Esophagus muscularis mucosa (tissue), 4 donors: ENCODE data around the gene FAM234A. TPM values are rescaled to one million over a fixed set of nuclear protein-coding genes. Genes with fewer than 3 reads are reported as not detected.

Experiments used
- DNase-seq: peaks from one replicate; pipeline ENCODE4 v3.0.0-alpha.2; 2017; ENCODE audit errors: extremely low spot score
- H3K27ac ChIP-seq, 4 donors: fragments of 200-600 bp; sonication (generic); replicated peaks in 1 of 4; 1 replicate in 3 of 4; 2 replicates in 1 of 4; pipeline ENCODE4 v1.5.1; 2016 to 2019; ENCODE audit warnings: mild to moderate bottlenecking in 1 of 4
- H3K27me3 ChIP-seq, 4 donors: fragments of 200-600 bp; sonication (generic); one replicate each; pipeline versions ENCODE4 v1.5.1 to v1.6.0; 2016 to 2019
- H3K36me3 ChIP-seq, 4 donors: fragments of 200-600 bp; sonication (generic); one replicate each; pipeline ENCODE4 v1.5.1; 2016 to 2019
- H3K4me1 ChIP-seq, 4 donors: fragments of 200-600 bp; sonication (generic); one replicate each; pipeline ENCODE4 v1.5.1; 2016 to 2019
- H3K4me3 ChIP-seq, 4 donors: fragments of 200-600 bp; sonication (generic); 1 replicate in 2 of 4; 2 replicates in 2 of 4; pipeline ENCODE4 v1.5.1; 2016 to 2019; ENCODE audit warnings: mild to moderate bottlenecking in 4 of 4, moderate library complexity in 1 of 4
- H3K9me3 ChIP-seq, 4 donors: fragments of 200-600 bp; sonication (generic); 1 replicate in 3 of 4; 2 replicates in 1 of 4; pipeline ENCODE4 v1.5.1; 2016 to 2019
- CTCF ChIP-seq, 3 experiments: fragments of 200-600 bp in 2 of 3; fragments of 450-650 bp in 1 of 3; sonication (generic) in 2 of 3; IDR thresholded peaks; one replicate each; pipeline ENCODE4 v1.5.1; 2017 to 2019; ENCODE audit warnings: antibody characterized with exemption in 3 of 3, mild to moderate bottlenecking in 2 of 3, moderate library complexity in 1 of 3
- EP300 ChIP-seq: sonication (generic); formaldehyde crosslinking; IDR thresholded peaks from one replicate; pipeline ENCODE4 v1.6.1; 2017; ENCODE audit warnings: antibody characterized with exemption
- POLR2A ChIP-seq: fragments of 450-650 bp; IDR thresholded peaks from one replicate; pipeline ENCODE4 v1.6.1; 2017; ENCODE audit warnings: antibody characterized with exemption, moderate library complexity, mild to moderate bottlenecking, low read depth
- POLR2AphosphoS5 ChIP-seq, 2 donors: sonication (generic); formaldehyde crosslinking; IDR thresholded peaks; one replicate each; pipeline ENCODE4 v1.6.1; 2017; ENCODE audit warnings: antibody characterized with exemption in 2 of 2
- WGBS: methylation state at CpG from one replicate; pipeline ENCODE4 v1.1.5; 2018; 5-methylcytosine and 5-hydroxymethylcytosine counted together
- intact Hi-C: fragments of 100-400 bp; cut with DNase I; formaldehyde crosslinking; loops from one replicate; pipeline ENCODE4 v1.15.1; 2023
- total RNA-seq, 4 donors: library from RNA; depleted of rRNA; stranded (reverse); fragments of >200 nt; gene quantifications; one replicate each; pipeline versions ENCODE4 v1.1.0 to v1.2.1, GENCODE V29; 2016

Gene FAM234A
- total RNA-seq, 4 donors from 2014 or later, result 61.0 to 129 (median 78.1) TPM

DNA sequence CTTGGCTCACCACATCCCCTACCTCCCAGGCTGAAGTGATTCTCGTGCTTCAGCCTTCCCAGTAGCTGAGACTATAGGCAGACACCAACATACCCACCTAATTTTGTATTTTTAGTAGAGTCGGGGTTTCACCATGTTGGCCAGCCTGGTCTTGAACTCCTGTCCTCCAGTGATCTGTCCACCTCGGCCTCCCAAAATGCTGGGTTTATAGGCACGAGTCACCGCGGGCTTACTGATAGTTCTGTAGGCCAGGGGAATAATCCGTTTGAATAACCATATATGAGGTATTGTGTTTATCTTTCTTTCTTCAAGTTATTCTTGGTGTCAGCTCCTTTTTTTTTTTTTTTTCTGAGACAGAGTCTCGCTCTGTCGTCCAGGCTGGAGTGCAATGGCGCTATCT, 7.7 kb downstream of the FAM234A start:
- Histone ChIP-seq H3K4me1 (peaks cover 11 to 37% (median 34%) of the 10 kb centered on the region in 4 donors), H3K27ac (peak overlapping the region; percentile 28 to 50 (median 30)), H3K36me3 (peaks cover 0 to 11% (median 0%) of the 10 kb centered on the region in 4 donors), H3K4me3 (no peak overlapping the region), H3K27me3 (no peaks in the 10 kb centered on the region), H3K9me3 (no peaks in the 10 kb centered on the region)
- DNase-seq, result no peak
- 62% methylated on average over 10 of the region's 10 CpGs for WGBS
- TF ChIP-seq POLR2AphosphoS5 (IDR thresholded peaks at IDR 0.05) (no peak), POLR2A (no peak), EP300 (no peak), CTCF (IDR thresholded peaks at IDR 0.05) (no peak)
- intact Hi-C loops, result no loop called here

DNA sequence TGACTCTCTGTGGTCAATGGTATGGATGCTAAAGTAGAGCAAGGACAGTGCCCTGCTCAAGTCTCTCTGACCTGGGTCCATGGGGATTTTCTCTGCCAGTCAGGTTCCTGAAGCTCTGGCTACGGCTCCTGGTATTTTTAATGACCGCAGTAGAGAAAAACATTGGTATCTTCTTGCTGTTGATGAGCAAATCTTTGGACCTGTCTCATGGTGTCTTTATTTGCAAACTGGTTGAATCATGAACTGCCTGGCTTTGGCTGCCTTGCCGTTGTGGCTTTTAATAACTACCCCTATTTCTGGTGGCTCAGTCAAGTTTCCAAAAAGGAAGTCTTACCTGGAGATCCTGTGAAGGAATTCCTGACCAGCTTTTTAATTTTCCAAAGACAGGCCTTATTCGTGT, 8.7 kb downstream of the FAM234A start:
- Histone ChIP-seq H3K27ac (peak overlapping the region in 2 of 4 donors; percentile 9 to 18), H3K36me3 (peaks cover 0 to 11% (median 3%) of the 10 kb centered on the region in 4 donors), H3K9me3 (no peaks in the 10 kb centered on the region), H3K27me3 (no peaks in the 10 kb centered on the region), H3K4me1 (peaks cover 11 to 37% (median 34%) of the 10 kb centered on the region in 4 donors), H3K4me3 (no peak overlapping the region)
- WGBS, result 81% methylated on average over 4 of the region's 4 CpGs
- intact Hi-C loops, result no loop called here
- TF ChIP-seq EP300 (no peak), POLR2A (no peak), CTCF (IDR thresholded peaks at IDR 0.05) (no peak), POLR2AphosphoS5 (IDR thresholded peaks at IDR 0.05) (no peak)
- DNase-seq, result no peak

- no peak for TF ChIP-seq POLR2A
- TF ChIP-seq CTCF (IDR thresholded peaks at IDR 0.05), result no peak
- no peak for TF ChIP-seq EP300
Observed at GRCh38 chr16:245105-245504, 10.5 kb downstream of the FAM234A start.

GRCh38 chr16:247027-247426, 12.4 kb downstream of the FAM234A start:
- TF ChIP-seq POLR2A (no peak), CTCF (IDR thresholded peaks at IDR 0.05) (no peak), POLR2AphosphoS5 (IDR thresholded peaks at IDR 0.05) (no peak), EP300 (no peak)
- intact Hi-C loops, result no loop called here
- Histone ChIP-seq H3K4me3 (no peak overlapping the region), H3K27me3 (no peaks in the 10 kb centered on the region), H3K9me3 (no peaks in the 10 kb centered on the region), H3K27ac (no peak overlapping the region), H3K36me3 (peaks cover 12 to 43% (median 27%) of the 10 kb centered on the region in 4 donors), H3K4me1 (peaks cover 0 to 9% (median 8%) of the 10 kb centered on the region in 4 donors)
- 96% methylated on average over 12 of the region's 12 CpGs for WGBS
- DNase-seq, result no peak

More at GRCh38 chr16:245105-245504, 10.5 kb downstream of the FAM234A start:
- DNase-seq, result no peak
- 99% methylated on average over 9 of the region's 9 CpGs for WGBS
- Histone ChIP-seq H3K27me3 (no peaks in the 10 kb centered on the region), H3K36me3 (peaks cover 3 to 26% (median 16%) of the 10 kb centered on the region in 4 donors), H3K9me3 (no peaks in the 10 kb centered on the region), H3K4me3 (no peak overlapping the region), H3K27ac (no peak overlapping the region), H3K4me1 (peaks cover 11 to 29% (median 27%) of the 10 kb centered on the region in 4 donors)
- intact Hi-C loops, result no loop called here

- no peak for DNase-seq
- H3K4me1 ChIP-seq, result no peaks in the 10 kb centered on the region
- no peak for TF ChIP-seq CTCF (IDR thresholded peaks at IDR 0.05)
- TF ChIP-seq EP300, result no peak
- no peak for TF ChIP-seq POLR2A
- TF ChIP-seq POLR2AphosphoS5 (IDR thresholded peaks at IDR 0.05), result no peak
- no peaks in the 10 kb centered on the region for H3K27me3 ChIP-seq
- no peaks in the 10 kb centered on the region for H3K9me3 ChIP-seq
- 95% methylated on average over 5 of the region's 12 CpGs for WGBS
- H3K27ac ChIP-seq, result no peak overlapping the region
- intact Hi-C loops, result no loop called here
- H3K36me3 ChIP-seq, result peaks cover 16 to 65% (median 42%) of the 10 kb centered on the region in 4 donors
- no peak overlapping the region for H3K4me3 ChIP-seq
Observed at GRCh38 chr16:249431-249830, 14.8 kb downstream of the FAM234A start.
